Neuronal stem cell (in vitro differentiated cells): Measurements from ENCODE around the gene LRRC18.

Source experiments
- DNase-seq: peaks from one replicate; pipeline ENCODE4 v3.0.0-alpha.2; 2013; ENCODE audit warnings: low spot score
- H2AFZ ChIP-seq: one replicate; pipeline ENCODE4 v1.6.1; 2013; ENCODE audit warnings: mild to moderate bottlenecking, low read length, inconsistent platforms
- H2AK5ac ChIP-seq: 2 replicates; pipeline ENCODE4 v1.6.1; 2013; ENCODE audit warnings: low read depth, mild to moderate bottlenecking, inconsistent platforms, low read length, moderate library complexity, mixed read lengths
- H2BK120ac ChIP-seq: 2 replicates; pipeline ENCODE4 v1.6.1; 2013; ENCODE audit warnings: low read depth, mild to moderate bottlenecking, inconsistent platforms, low read length, moderate library complexity, mixed read lengths
- H2BK12ac ChIP-seq: one replicate; pipeline ENCODE4 v1.6.1; 2013; ENCODE audit warnings: low read length, inconsistent platforms
- H2BK15ac ChIP-seq: 2 replicates; pipeline ENCODE4 v1.6.1; 2013; ENCODE audit warnings: mild to moderate bottlenecking, low read length, inconsistent platforms, mixed read lengths
- H2BK5ac ChIP-seq: one replicate; pipeline ENCODE4 v1.6.1; 2013; ENCODE audit warnings: inconsistent platforms, mild to moderate bottlenecking, low read length, moderate library complexity
- H3K14ac ChIP-seq: one replicate; pipeline ENCODE4 v1.6.1; 2013; ENCODE audit warnings: low read length, inconsistent platforms
- H3K18ac ChIP-seq: 2 replicates; pipeline ENCODE4 v1.6.1; 2013; ENCODE audit warnings: low read length, inconsistent platforms
- H3K23ac ChIP-seq: 2 replicates; pipeline ENCODE4 v1.6.1; 2013; ENCODE audit warnings: low read depth, mild to moderate bottlenecking, mixed read lengths, low read length, inconsistent platforms; ENCODE audit not compliant: poor library complexity
- H3K27ac ChIP-seq: replicated peaks from 3 replicates; pipeline ENCODE4 v1.5.1; 2013; ENCODE audit warnings: low read length, inconsistent platforms
- H3K27me3 ChIP-seq, 3 experiments: 2 replicates each; pipeline ENCODE4 v1.6.1; 2013; ENCODE audit warnings: low read length in 3 of 3, mild to moderate bottlenecking in 2 of 3, inconsistent platforms in 1 of 3, low read depth in 1 of 3, mixed read lengths in 1 of 3, moderate library complexity in 1 of 3; ENCODE audit not compliant: control insufficient read depth in 3 of 3, insufficient read depth in 3 of 3
- H3K36me3 ChIP-seq, 2 donors: replicated peaks in 1 of 2; 2 replicates each; pipeline ENCODE4 v1.6.1; 2013; ENCODE audit warnings: low read length in 2 of 2; ENCODE audit not compliant: control insufficient read depth in 2 of 2, insufficient read depth in 2 of 2
- H3K4ac ChIP-seq: 2 replicates; pipeline ENCODE4 v1.6.1; 2013; ENCODE audit warnings: inconsistent platforms, mild to moderate bottlenecking, low read length, moderate library complexity
- H3K4me1 ChIP-seq, 2 donors: 1 replicate in 1 of 2; 2 replicates in 1 of 2; pipeline ENCODE4 v1.6.1; 2013; ENCODE audit warnings: low read length in 2 of 2, low read depth in 1 of 2; ENCODE audit not compliant: control insufficient read depth in 2 of 2, insufficient read depth in 1 of 2
- H3K4me2 ChIP-seq: one replicate; pipeline ENCODE4 v1.6.1; 2013; ENCODE audit warnings: mild to moderate bottlenecking, low read length, inconsistent platforms; ENCODE audit not compliant: insufficient read depth, poor library complexity, severe bottlenecking
- H3K4me3 ChIP-seq, 2 donors: 2 replicates each; pipeline ENCODE4 v1.5.1; 2013; ENCODE audit warnings: low read length in 2 of 2, mild to moderate bottlenecking in 2 of 2, inconsistent platforms in 1 of 2, moderate library complexity in 1 of 2
- H3K79me1 ChIP-seq: one replicate; pipeline ENCODE4 v1.6.1; 2013; ENCODE audit warnings: low read depth, mild to moderate bottlenecking, inconsistent platforms, low read length, moderate library complexity
- H3K9ac ChIP-seq: one replicate; pipeline ENCODE4 v1.6.1; 2013; ENCODE audit warnings: mild to moderate bottlenecking, low read depth, low read length, inconsistent platforms; ENCODE audit not compliant: poor library complexity
- H3K9me3 ChIP-seq, 2 donors: replicated peaks in 1 of 2; 2 replicates each; pipeline versions ENCODE3 to v1.6.1; 2013; ENCODE audit warnings: low read length in 2 of 2, mild to moderate bottlenecking in 2 of 2, inconsistent platforms in 1 of 2, low read depth in 1 of 2, mixed read lengths in 1 of 2, moderate library complexity in 1 of 2; ENCODE audit not compliant: control insufficient read depth in 2 of 2, insufficient read depth in 1 of 2
- H4K8ac ChIP-seq: one replicate; pipeline ENCODE4 v1.6.1; 2013; ENCODE audit warnings: low read depth, mild to moderate bottlenecking, inconsistent platforms, low read length, moderate library complexity
- H4K91ac ChIP-seq: one replicate; pipeline ENCODE4 v1.6.1; 2013; ENCODE audit warnings: low read length, low read depth, mild to moderate bottlenecking, inconsistent platforms; ENCODE audit not compliant: poor library complexity
- WGBS, 2 donors: extraction: QIAGEN DNeasy Blood & Tissue Kit; methylation state at CpG; one replicate each; pipeline ENCODE4 v1.1.7; 2013; ENCODE audit warnings: missing lambda C conversion rate in 2 of 2, mixed read lengths in 1 of 2; ENCODE audit not compliant: insufficient read length in 2 of 2, insufficient replicate concordance in 1 of 2; ENCODE audit errors: extremely low coverage in 2 of 2; 5-methylcytosine and 5-hydroxymethylcytosine counted together

LRRC18 gene

DNA sequence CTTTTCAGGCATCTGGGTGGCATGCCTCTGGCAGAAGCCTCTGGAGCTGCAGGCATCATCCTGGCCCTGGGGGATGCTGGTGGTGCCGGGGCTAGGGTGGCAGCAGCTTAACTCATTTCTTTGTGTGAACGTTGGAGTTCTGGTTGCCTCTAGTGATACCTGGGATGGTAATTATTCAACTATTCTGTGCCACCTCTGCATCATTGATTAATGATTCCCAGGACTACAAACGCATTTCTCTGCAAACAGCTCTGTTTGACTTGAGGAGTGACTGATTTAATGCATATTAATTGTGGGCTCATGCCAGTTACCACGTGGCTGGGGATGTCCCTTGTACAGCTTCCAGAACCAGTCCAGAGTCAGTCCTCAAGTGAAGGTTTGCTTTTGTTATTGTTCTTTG lies 55.9 kb downstream of the LRRC18 start:
- no peaks in the 10 kb centered on the region for H3K9me3 ChIP-seq
- H3K4ac ChIP-seq = no peak overlapping the region
- no peaks in the 10 kb centered on the region for H3K36me3 ChIP-seq
- no peak overlapping the region for H3K23ac ChIP-seq
- H2AFZ ChIP-seq = no peak overlapping the region
- no peaks in the 10 kb centered on the region for H3K79me1 ChIP-seq
- H2BK5ac ChIP-seq = no peak overlapping the region
- DNase-seq = no peak
- H3K4me1 ChIP-seq = no peaks in the 10 kb centered on the region
- no peak overlapping the region for H3K27ac ChIP-seq
- H3K4me2 ChIP-seq = no peak overlapping the region
- no peak overlapping the region for H3K14ac ChIP-seq
- H2BK120ac ChIP-seq = no peak overlapping the region
- no peaks in the 10 kb centered on the region for H3K27me3 ChIP-seq
- no CpG with 5 or more reads among the region's 4 CpGs for WGBS, 2 donors
- H3K4me3 ChIP-seq = no peak overlapping the region
- H4K91ac ChIP-seq = no peak overlapping the region
- no peak overlapping the region for H2BK15ac ChIP-seq
- H2AK5ac ChIP-seq = no peak overlapping the region
- no peak overlapping the region for H2BK12ac ChIP-seq
- no peak overlapping the region for H3K18ac ChIP-seq
- no peak overlapping the region for H3K9ac ChIP-seq
- H4K8ac ChIP-seq = no peak overlapping the region

DNA sequence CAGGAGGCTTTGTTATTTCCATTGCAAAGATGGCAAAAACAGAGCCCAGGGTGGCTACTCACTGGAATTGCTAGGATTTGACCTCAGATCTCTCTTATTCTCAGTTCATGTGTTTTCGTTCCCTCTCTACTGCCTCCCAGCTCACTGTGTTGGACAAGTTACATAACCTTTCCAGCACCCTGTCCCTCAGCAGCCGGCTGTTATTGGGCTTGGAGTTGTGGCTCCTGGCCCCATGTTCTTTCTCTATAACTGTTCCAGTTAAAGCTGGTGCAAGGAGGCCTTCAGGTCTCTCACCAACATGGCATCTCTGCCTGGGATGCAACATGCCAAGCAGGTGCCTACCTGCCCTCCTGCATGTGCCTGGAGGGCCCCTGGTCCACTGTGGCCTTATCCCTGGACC lies 56.8 kb downstream of the LRRC18 start:
- Histone ChIP-seq H3K23ac (no peak overlapping the region), H3K18ac (no peak overlapping the region), H3K79me1 (no peaks in the 10 kb centered on the region), H2AFZ (no peak overlapping the region), H3K9ac (no peak overlapping the region), H2AK5ac (no peak overlapping the region), H2BK120ac (no peak overlapping the region), H3K4me2 (no peak overlapping the region), H3K14ac (no peak overlapping the region), H3K4me1 (no peaks in the 10 kb centered on the region), H3K27ac (no peak overlapping the region), H3K4me3 (no peak overlapping the region), H4K91ac (no peak overlapping the region), H2BK5ac (no peak overlapping the region), H4K8ac (no peak overlapping the region), H3K4ac (no peak overlapping the region), H2BK15ac (no peak overlapping the region), H2BK12ac (no peak overlapping the region), H3K27me3 (no peaks in the 10 kb centered on the region), H3K36me3 (no peaks in the 10 kb centered on the region), H3K9me3 (no peaks in the 10 kb centered on the region)
- DNase-seq = no peak
- WGBS, 2 donors = no CpG with 5 or more reads among the region's 2 CpGs

DNA sequence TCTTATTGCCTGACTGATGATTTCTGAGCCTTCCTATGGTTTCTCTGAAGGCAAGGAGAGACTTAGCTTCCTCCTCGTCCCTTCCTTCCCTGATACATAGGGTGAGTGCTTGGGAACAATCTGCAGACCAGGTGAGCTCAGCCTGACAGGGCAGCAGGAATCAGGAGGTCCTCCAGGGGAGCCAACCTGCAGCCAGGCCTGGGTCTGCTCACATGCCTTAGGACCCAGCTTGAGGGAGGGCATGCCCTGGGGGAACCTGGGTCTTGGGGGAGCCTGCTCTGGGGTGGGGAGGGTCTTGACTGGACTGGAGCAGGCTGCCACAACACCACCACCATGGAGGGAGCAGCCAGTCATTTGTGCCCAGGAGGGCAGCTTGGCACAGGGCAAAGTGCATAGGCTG lies 57.7 kb downstream of the LRRC18 start:
- Histone ChIP-seq H2BK12ac (no peak overlapping the region), H3K18ac (no peak overlapping the region), H2AFZ (no peak overlapping the region), H3K4me1 (no peaks in the 10 kb centered on the region), H2BK5ac (no peak overlapping the region), H3K9ac (no peak overlapping the region), H4K8ac (no peak overlapping the region), H3K14ac (no peak overlapping the region), H4K91ac (no peak overlapping the region), H3K27ac (no peak overlapping the region), H2BK120ac (no peak overlapping the region), H3K36me3 (no peaks in the 10 kb centered on the region), H2AK5ac (no peak overlapping the region), H3K4me2 (no peak overlapping the region), H3K23ac (no peak overlapping the region), H3K27me3 (no peaks in the 10 kb centered on the region), H3K4me3 (no peak overlapping the region), H3K79me1 (no peaks in the 10 kb centered on the region), H2BK15ac (no peak overlapping the region), H3K9me3 (no peaks in the 10 kb centered on the region), H3K4ac (no peak overlapping the region)
- no peak for DNase-seq
- no CpG with 5 or more reads among the region's 1 CpG for WGBS, 2 donors

DNA sequence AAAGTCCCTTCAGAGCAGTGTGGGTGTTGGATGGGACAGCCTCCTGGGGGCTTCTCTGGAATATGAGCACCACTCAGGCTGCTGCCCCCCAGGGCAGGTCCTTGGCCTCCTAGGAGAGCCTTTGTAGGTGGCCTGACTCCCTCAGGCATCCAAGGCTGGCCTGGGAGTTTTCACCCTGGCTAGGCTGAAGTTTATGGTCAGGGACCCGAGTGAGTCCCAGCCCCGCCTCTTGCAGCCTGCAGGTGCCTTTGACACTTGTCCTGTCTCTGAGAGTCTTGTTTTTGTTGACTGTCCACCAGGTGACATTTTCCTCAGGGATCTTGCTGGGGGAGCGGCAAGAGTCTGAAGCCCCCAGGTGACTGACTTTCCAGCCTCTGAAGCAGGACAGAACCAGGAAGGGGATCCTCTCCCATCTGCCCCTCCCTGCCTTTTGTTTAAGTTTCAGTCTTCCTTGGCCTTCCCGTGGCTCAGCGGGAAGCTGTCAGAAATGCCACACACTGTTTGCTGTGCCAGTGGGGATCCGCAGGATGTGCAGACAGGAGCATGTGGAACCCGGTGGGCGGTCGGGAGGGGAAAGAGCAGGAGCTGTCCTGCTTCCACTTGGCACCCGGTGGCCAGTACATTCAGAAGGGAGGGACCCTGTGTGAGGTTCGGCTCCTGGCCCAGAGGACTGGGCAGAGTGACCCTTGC lies 59.5 kb downstream of the LRRC18 start:
- Histone ChIP-seq H3K79me1 (no peaks in the 10 kb centered on the region), H3K18ac (peak overlapping the region; percentile 7), H3K9ac (no peak overlapping the region), H2BK120ac (no peak overlapping the region), H3K4me1 (no peaks in the 10 kb centered on the region), H2BK12ac (no peak overlapping the region), H3K27ac (no peak overlapping the region), H2AK5ac (no peak overlapping the region), H3K27me3 (no peaks in the 10 kb centered on the region), H3K36me3 (no peaks in the 10 kb centered on the region), H2BK5ac (no peak overlapping the region), H3K23ac (no peak overlapping the region), H2AFZ (no peak overlapping the region), H4K8ac (no peak overlapping the region), H2BK15ac (no peak overlapping the region), H3K4ac (no peak overlapping the region), H3K4me2 (no peak overlapping the region), H3K14ac (no peak overlapping the region), H4K91ac (no peak overlapping the region), H3K4me3 (no peak overlapping the region), H3K9me3 (no peaks in the 10 kb centered on the region)
- DNase-seq = no peak
- no CpG with 5 or more reads among the region's 11 CpGs for WGBS, 2 donors
